Peyer's patch (tissue), 4 donors: ENCODE measurements around the gene SELE. TPM values are rescaled to one million over a fixed set of nuclear protein-coding genes. Genes with fewer than 3 reads are reported as not detected.

Source experiments
- DNase-seq, 3 donors: peaks; one replicate each; pipeline ENCODE4 v3.0.0-alpha.2; 2017 to 2019
- H3K27ac ChIP-seq, 4 donors: fragments of 200-600 bp; sonication (generic); one replicate each; pipeline ENCODE4 v1.5.1; 2016 to 2019
- H3K27me3 ChIP-seq, 2 donors: fragments of 200-600 bp; sonication (generic); one replicate each; pipeline ENCODE4 v1.5.1; 2019
- H3K36me3 ChIP-seq, 3 donors: fragments of 200-600 bp; sonication (generic); one replicate each; pipeline ENCODE4 v1.5.1; 2016 to 2019
- H3K4me1 ChIP-seq, 4 donors: fragments of 200-600 bp; sonication (generic); one replicate each; pipeline ENCODE4 v1.5.1; 2016 to 2019
- H3K4me3 ChIP-seq, 4 donors: fragments of 200-600 bp; sonication (generic); 1 replicate in 3 of 4; 2 replicates in 1 of 4; pipeline ENCODE4 v1.5.1; 2016 to 2019; ENCODE audit warnings: mild to moderate bottlenecking in 1 of 4
- H3K9me3 ChIP-seq, 4 donors: fragments of 200-600 bp; sonication (generic); one replicate each; pipeline ENCODE4 v1.5.1; 2016 to 2019; ENCODE audit warnings: mild to moderate bottlenecking in 1 of 4
- CTCF ChIP-seq, 6 experiments: fragments of 450-650 bp in 4 of 6; fragments of 200-600 bp in 2 of 6; sonication (generic) in 1 of 6; IDR thresholded peaks; one replicate each; pipeline ENCODE4 v1.5.1; 2017 to 2019; ENCODE audit warnings: antibody characterized with exemption in 6 of 6, mild to moderate bottlenecking in 3 of 6, moderate library complexity in 1 of 6
- POLR2A ChIP-seq, 2 donors: fragments of 450-650 bp; IDR thresholded peaks; one replicate each; pipeline ENCODE4 v1.5.1; 2017; ENCODE audit warnings: antibody characterized with exemption in 2 of 2, mild to moderate bottlenecking in 2 of 2, moderate library complexity in 2 of 2
- total RNA-seq, 4 donors: library from RNA; depleted of rRNA; stranded (reverse); fragments of >200 nt; gene quantifications; one replicate each; pipeline ENCODE4 v1.1.0, GENCODE V29; 2016

Gene SELE
- total RNA-seq, 4 donors from 2014 or later, result 0.57 to 0.83 TPM; not detected in 2

DNA sequence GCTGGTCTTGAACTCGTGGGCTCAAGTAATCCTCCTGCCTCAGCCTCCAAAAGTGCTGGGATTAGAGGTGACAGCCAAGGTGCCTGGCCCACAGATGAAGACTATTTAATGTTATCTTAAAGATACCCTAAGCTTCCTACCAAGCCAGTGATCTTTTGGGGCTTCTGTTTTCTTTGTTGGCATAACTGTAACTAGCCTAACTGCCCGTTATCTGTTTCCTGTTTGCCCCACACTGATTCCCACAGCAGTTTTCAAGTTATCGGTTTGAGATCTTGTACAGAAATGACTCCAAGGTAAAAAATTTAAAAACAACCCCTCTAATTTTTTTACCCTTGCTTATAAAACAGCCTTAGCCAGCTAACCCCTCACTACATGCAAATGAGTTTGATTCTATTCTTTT, 34.9 kb downstream of the SELE start:
- H3K36me3 ChIP-seq, result no peaks in the 10 kb centered on the region
- DNase-seq, result no peak
- no peaks in the 10 kb centered on the region for H3K27me3 ChIP-seq
- no peak for TF ChIP-seq POLR2A (IDR thresholded peaks at IDR 0.05)
- TF ChIP-seq CTCF (IDR thresholded peaks at IDR 0.05), result no peak
- H3K27ac ChIP-seq, result peak overlapping the region in 1 of 4 donors; percentile 71
- no peak overlapping the region for H3K4me3 ChIP-seq
- H3K9me3 ChIP-seq, result no peaks in the 10 kb centered on the region
- H3K4me1 ChIP-seq, result no peaks in the 10 kb centered on the region

DNA sequence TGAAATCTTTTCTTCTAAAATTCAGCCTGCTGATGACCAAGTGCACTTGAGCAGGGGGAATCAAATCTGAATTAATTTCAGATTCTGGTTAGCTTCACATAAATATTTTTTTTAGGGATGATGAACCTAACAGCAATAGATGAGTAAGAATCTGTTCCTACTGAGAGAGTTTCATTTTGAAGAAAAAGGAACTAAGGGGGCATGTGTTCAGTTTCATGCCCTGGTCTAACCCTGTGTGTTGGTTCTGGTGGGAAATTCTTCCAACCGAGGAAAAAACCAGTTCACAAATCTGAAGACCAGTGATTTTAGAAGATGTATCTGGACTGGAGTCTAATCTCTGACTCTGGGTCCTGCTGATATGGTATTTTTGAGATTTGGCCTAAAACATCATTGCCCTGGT, 36.1 kb downstream of the SELE start:
- no peak for DNase-seq
- H3K4me3 ChIP-seq, result no peak overlapping the region
- H3K27ac ChIP-seq, result peak overlapping the region in 1 of 4 donors; percentile 71
- H3K4me1 ChIP-seq, result peaks cover 0 to 3% (median 0%) of the 10 kb centered on the region in 4 donors
- H3K27me3 ChIP-seq, result no peaks in the 10 kb centered on the region
- no peak for TF ChIP-seq POLR2A (IDR thresholded peaks at IDR 0.05)
- TF ChIP-seq CTCF (IDR thresholded peaks at IDR 0.05), result no peak
- no peaks in the 10 kb centered on the region for H3K9me3 ChIP-seq
- H3K36me3 ChIP-seq, result no peaks in the 10 kb centered on the region

GRCh38 chr1:169696273-169697100, 37.4 kb downstream of the SELE start:
- Histone ChIP-seq H3K4me1 (peaks cover 0 to 3% (median 0%) of the 10 kb centered on the region in 4 donors), H3K27ac (peak overlapping the region in 1 of 4 donors; percentile 71), H3K27me3 (no peaks in the 10 kb centered on the region), H3K4me3 (no peak overlapping the region), H3K36me3 (no peaks in the 10 kb centered on the region), H3K9me3 (no peaks in the 10 kb centered on the region)
- TF ChIP-seq POLR2A (IDR thresholded peaks at IDR 0.05), result no peak
- TF ChIP-seq CTCF (IDR thresholded peaks at IDR 0.05), result no peak
- DNase-seq, result no peak

DNA sequence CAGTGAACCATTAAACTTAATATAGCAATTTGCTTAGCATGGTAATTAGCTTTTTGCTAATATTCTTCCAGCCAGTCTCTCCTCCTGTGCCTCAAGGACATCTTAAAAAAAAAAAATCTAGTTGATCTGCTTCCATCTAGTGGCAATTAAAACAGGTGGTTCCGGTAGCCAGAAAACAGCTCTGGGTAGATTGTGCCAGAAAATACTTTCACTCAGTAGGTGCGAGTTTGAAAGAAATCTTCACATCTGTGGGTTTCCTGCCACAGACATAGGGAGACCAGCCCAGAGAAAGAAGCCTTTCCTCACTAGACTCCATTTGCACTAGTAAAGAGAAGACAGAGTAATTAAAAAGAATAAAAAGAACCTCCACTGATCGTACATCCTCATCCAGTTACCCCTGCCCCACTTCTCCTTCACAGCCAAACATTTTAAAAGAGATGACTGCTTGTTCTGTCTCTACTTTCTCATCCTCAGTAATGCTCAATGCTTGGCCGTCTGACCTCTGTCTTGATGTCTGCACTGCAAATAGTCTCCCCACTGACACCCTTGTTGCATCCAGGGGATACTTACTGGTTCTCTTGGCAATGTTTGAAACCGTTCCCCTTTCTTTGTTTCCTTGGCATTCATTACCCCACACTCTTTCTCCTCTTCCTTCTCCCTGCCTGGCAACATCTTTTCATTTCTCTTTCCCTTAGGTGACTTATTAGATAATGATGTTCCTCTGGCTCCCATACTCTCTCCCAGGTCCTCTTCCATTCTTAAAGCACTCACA, 39.4 kb downstream of the SELE start:
- H3K4me1 ChIP-seq, result peaks cover 0 to 3% (median 0%) of the 10 kb centered on the region in 4 donors
- no peaks in the 10 kb centered on the region for H3K36me3 ChIP-seq
- H3K4me3 ChIP-seq, result no peak overlapping the region
- DNase-seq, result peak in 2 of 3 donors; percentile 45 to 56
- H3K27me3 ChIP-seq, result no peaks in the 10 kb centered on the region
- no peaks in the 10 kb centered on the region for H3K9me3 ChIP-seq
- peak overlapping the region in 2 of 4 donors; percentile 43 to 71 for H3K27ac ChIP-seq
- peak in 3 of 6 experiments; percentile 6 to 21 (median 7) for TF ChIP-seq CTCF (IDR thresholded peaks at IDR 0.05)
- TF ChIP-seq POLR2A (IDR thresholded peaks at IDR 0.05), result no peak

GRCh38 chr1:169692756-169693460, 41.0 kb downstream of the SELE start:
- H3K9me3 ChIP-seq, result no peaks in the 10 kb centered on the region
- TF ChIP-seq POLR2A (IDR thresholded peaks at IDR 0.05), result no peak
- TF ChIP-seq CTCF (IDR thresholded peaks at IDR 0.05), result no peak
- no peaks in the 10 kb centered on the region for H3K36me3 ChIP-seq
- H3K27me3 ChIP-seq, result no peaks in the 10 kb centered on the region
- H3K4me1 ChIP-seq, result peaks cover 0 to 3% (median 0%) of the 10 kb centered on the region in 4 donors
- no peak for DNase-seq
- H3K4me3 ChIP-seq, result no peak overlapping the region
- peak overlapping the region in 2 of 4 donors; percentile 43 to 71 for H3K27ac ChIP-seq
